Karpas-422 (cell line): ENCODE data around the gene DMD. TPM values are rescaled to one million over a fixed set of nuclear protein-coding genes. Genes with fewer than 3 reads are reported as not detected.
"Not testable (repeated sequence)": the region's sequence is repeated elsewhere in the genome, so short reads cannot be mapped to it uniquely, and the experiment has no call there.

Experiments
- DNase-seq: peaks from one replicate; pipeline ENCODE4 v3.0.0-alpha.2; 2015
- H2AFZ ChIP-seq: fragments of 200-600 bp; sonication (generic); 2 replicates; pipeline ENCODE4 v1.6.1; 2014; ENCODE audit warnings: antibody characterized with exemption, low read length, mixed read lengths
- H3K27ac ChIP-seq: fragments of 200-600 bp; sonication (generic); 2 replicates; pipeline ENCODE4 v1.5.1; 2014; ENCODE audit warnings: mild to moderate bottlenecking, low read length, moderate library complexity
- H3K27me3 ChIP-seq: fragments of 200-600 bp; sonication (generic); 2 replicates; pipeline ENCODE4 v1.6.1; 2014; ENCODE audit warnings: low read length, mixed read lengths
- H3K36me3 ChIP-seq: fragments of 200-600 bp; sonication (generic); 2 replicates; pipeline ENCODE4 v1.6.1; 2014; ENCODE audit warnings: low read length, mixed read lengths; ENCODE audit not compliant: insufficient read depth
- H3K4me1 ChIP-seq: fragments of 200-600 bp; sonication (generic); 2 replicates; pipeline ENCODE4 v1.6.1; 2014; ENCODE audit warnings: mild to moderate bottlenecking, low read length, mixed read lengths
- H3K4me2 ChIP-seq: fragments of 200-600 bp; sonication (generic); 2 replicates; pipeline ENCODE4 v1.6.1; 2014; ENCODE audit warnings: low read length, low read depth, mild to moderate bottlenecking; ENCODE audit not compliant: poor library complexity, severe bottlenecking
- H3K4me3 ChIP-seq: fragments of 200-600 bp; sonication (generic); 2 replicates; pipeline ENCODE4 v1.5.1; 2014; ENCODE audit warnings: mild to moderate bottlenecking, antibody characterized with exemption, low read length, mixed read lengths
- H3K79me2 ChIP-seq: fragments of 200-600 bp; sonication (generic); 2 replicates; pipeline ENCODE4 v1.6.1; 2014; ENCODE audit warnings: mild to moderate bottlenecking, low read length, mixed read lengths
- H3K9ac ChIP-seq: fragments of 200-600 bp; sonication (generic); 2 replicates; pipeline ENCODE4 v1.6.0; 2014; ENCODE audit warnings: low read length
- H3K9me2 ChIP-seq: fragments of 200-600 bp; sonication (generic), shearing (Covaris generic); replicated peaks from 2 replicates; pipeline ENCODE4 v1.6.0; 2014; ENCODE audit warnings: mild to moderate bottlenecking, low read length, moderate library complexity; ENCODE audit not compliant: insufficient read depth
- H3K9me3 ChIP-seq: fragments of 300-700, 200-600 bp; sonication (generic); 2 replicates; pipeline ENCODE4 v1.6.1; 2014; ENCODE audit warnings: low read length, mixed read lengths
- H4K20me1 ChIP-seq: fragments of 200-600 bp; sonication (generic); 2 replicates; pipeline ENCODE4 v1.6.1; 2014; ENCODE audit warnings: mild to moderate bottlenecking, antibody characterized with exemption, low read length, low read depth; ENCODE audit not compliant: insufficient read depth
- total RNA-seq: library from RNA; depleted of rRNA; stranded (reverse); fragments of >200 nt; shearing (Covaris generic); gene quantifications from 2 replicates; pipeline ENCODE4 v1.2.3, GENCODE V29; 2014; ENCODE audit warnings: low replicate concordance

DMD gene
- total RNA-seq, 1 experiment from 2014 or later: not detected

- no peak for DNase-seq
- H3K27ac ChIP-seq: no peak overlapping the region
- no peaks in the 10 kb centered on the region for H3K9me2 ChIP-seq
- no peaks in the 10 kb centered on the region for H3K79me2 ChIP-seq
- no peaks in the 10 kb centered on the region for H4K20me1 ChIP-seq
- no peak overlapping the region for H3K9ac ChIP-seq
- H3K4me1 ChIP-seq: no peaks in the 10 kb centered on the region
- no peak overlapping the region for H3K4me2 ChIP-seq
- no peaks in the 10 kb centered on the region; the same call in 1 of the 2 replicates for H3K9me3 ChIP-seq
- no peaks in the 10 kb centered on the region for H3K27me3 ChIP-seq
- H3K36me3 ChIP-seq: no peaks in the 10 kb centered on the region
- no peak overlapping the region for H3K4me3 ChIP-seq
- H2AFZ ChIP-seq: no peak overlapping the region
Observed at GRCh38 chrX:31500921-31501320, 1710.4 kb downstream of the DMD start.

- Histone ChIP-seq H3K4me2 (no peak overlapping the region), H3K79me2 (no peaks in the 10 kb centered on the region), H3K4me1 (no peaks in the 10 kb centered on the region), H3K27ac (no peak overlapping the region), H4K20me1 (no peaks in the 10 kb centered on the region), H3K27me3 (no peaks in the 10 kb centered on the region), H3K36me3 (no peaks in the 10 kb centered on the region), H3K9me2 (no peaks in the 10 kb centered on the region), H3K4me3 (no peak overlapping the region), H2AFZ (no peak overlapping the region), H3K9ac (no peak overlapping the region), H3K9me3 (0 out of 2 replicates have a peak, but pooled peaks cover 3% of the 10 kb centered on the region)
- no peak for DNase-seq
Observed at GRCh38 chrX:31499109-31499508, 1712.2 kb downstream of the DMD start.

- H3K9ac ChIP-seq: no peak overlapping the region
- no peak overlapping the region for H3K4me3 ChIP-seq
- no peaks in the 10 kb centered on the region for H3K9me2 ChIP-seq
- H3K4me1 ChIP-seq: no peaks in the 10 kb centered on the region
- no peak overlapping the region for H3K4me2 ChIP-seq
- no peaks in the 10 kb centered on the region for H3K36me3 ChIP-seq
- H3K27ac ChIP-seq: no peak overlapping the region
- H3K9me3 ChIP-seq: 0 out of 2 replicates have a peak, but pooled peaks cover 3% of the 10 kb centered on the region
- H4K20me1 ChIP-seq: no peaks in the 10 kb centered on the region
- H3K27me3 ChIP-seq: no peaks in the 10 kb centered on the region
- no peak overlapping the region for H2AFZ ChIP-seq
- H3K79me2 ChIP-seq: no peaks in the 10 kb centered on the region
- no peak for DNase-seq
Observed at GRCh38 chrX:31497086-31497485, 1714.3 kb downstream of the DMD start.

- Histone ChIP-seq H3K9me2 (no peaks in the 10 kb centered on the region), H3K79me2 (no peaks in the 10 kb centered on the region), H3K4me1 (no peaks in the 10 kb centered on the region), H3K4me3 (no peak overlapping the region), H3K9ac (no peak overlapping the region), H3K27ac (no peak overlapping the region), H3K27me3 (no peaks in the 10 kb centered on the region), H4K20me1 (no peaks in the 10 kb centered on the region), H2AFZ (no peak overlapping the region), H3K36me3 (no peaks in the 10 kb centered on the region), H3K4me2 (no peak overlapping the region), H3K9me3 (no peaks in the 10 kb centered on the region)
- no peak for DNase-seq
Observed at GRCh38 chrX:31487951-31488350, 1723.4 kb downstream of the DMD start.

- no peak overlapping the region for H3K4me2 ChIP-seq
- H3K9ac ChIP-seq: no peak overlapping the region
Observed at GRCh38 chrX:31483336-31483735, 1728.0 kb downstream of the DMD start.

GRCh38 chrX:31480696-31481095, 1730.7 kb downstream of the DMD start:
- H3K79me2 ChIP-seq: no peaks in the 10 kb centered on the region
- no peak overlapping the region for H3K4me3 ChIP-seq
- H3K27ac ChIP-seq: no peak overlapping the region
- no peaks in the 10 kb centered on the region for H3K36me3 ChIP-seq
- no peaks in the 10 kb centered on the region for H4K20me1 ChIP-seq
- no peak overlapping the region for H2AFZ ChIP-seq
- no peaks in the 10 kb centered on the region for H3K4me1 ChIP-seq
- H3K9ac ChIP-seq: no peak overlapping the region
- no peak for DNase-seq
- H3K9me2 ChIP-seq: no peaks in the 10 kb centered on the region
- no peaks in the 10 kb centered on the region for H3K9me3 ChIP-seq
- no peaks in the 10 kb centered on the region for H3K27me3 ChIP-seq
- H3K4me2 ChIP-seq: no peak overlapping the region

More at GRCh38 chrX:31483336-31483735, 1728.0 kb downstream of the DMD start:
- Histone ChIP-seq H3K36me3 (no peaks in the 10 kb centered on the region), H4K20me1 (no peaks in the 10 kb centered on the region), H3K27me3 (no peaks in the 10 kb centered on the region), H3K9me3 (no peaks in the 10 kb centered on the region), H3K27ac (no peak overlapping the region), H3K79me2 (no peaks in the 10 kb centered on the region), H3K4me1 (no peaks in the 10 kb centered on the region), H3K4me3 (no peak overlapping the region), H2AFZ (no peak overlapping the region), H3K9me2 (no peaks in the 10 kb centered on the region)
- DNase-seq: no peak

- Histone ChIP-seq H3K9ac (no peak overlapping the region), H3K9me3 (peaks cover 10% of the 10 kb centered on the region; the same call in 1 of the 2 replicates), H3K27ac (no peak overlapping the region), H3K27me3 (no peaks in the 10 kb centered on the region), H3K79me2 (no peaks in the 10 kb centered on the region), H3K36me3 (no peaks in the 10 kb centered on the region), H2AFZ (no peak overlapping the region), H3K4me3 (no peak overlapping the region), H4K20me1 (no peaks in the 10 kb centered on the region), H3K4me1 (no peaks in the 10 kb centered on the region), H3K4me2 (no peak overlapping the region), H3K9me2 (no peaks in the 10 kb centered on the region)
- no peak for DNase-seq
Observed at GRCh38 chrX:31471229-31471628, 1740.1 kb downstream of the DMD start.

GRCh38 chrX:31470753-31471152, 1740.6 kb downstream of the DMD start:
- DNase-seq, H3K27me3 ChIP-seq, H2AFZ ChIP-seq, H4K20me1 ChIP-seq, H3K4me1 ChIP-seq, H3K79me2 ChIP-seq, H3K9me2 ChIP-seq, H3K4me2 ChIP-seq, H3K9ac ChIP-seq, H3K4me3 ChIP-seq, H3K36me3 ChIP-seq, H3K27ac ChIP-seq: not testable (repeated sequence)
- peaks cover 10% of the 10 kb centered on the region; the same call in 1 of the 2 replicates for H3K9me3 ChIP-seq
